Muscle of leg (tissue), 11 donors: ENCODE measurements around the gene APLNR. TPM values are rescaled to one million over a fixed set of nuclear protein-coding genes. Genes with fewer than 3 reads are reported as not detected.
A peak's percentile ranks its signal among the peaks of the same experiment; 100 is the strongest.

ENCODE experiments used
- DNase-seq: peaks from one replicate; pipeline ENCODE4 v3.0.0; 2013
- H3K27ac ChIP-seq: one replicate; pipeline ENCODE4 v1.5.1; 2013; ENCODE audit warnings: mild to moderate bottlenecking, low read length, control low read depth
- H3K27me3 ChIP-seq: one replicate; pipeline ENCODE4 v1.6.1; 2013; ENCODE audit warnings: low read length; ENCODE audit not compliant: control insufficient read depth, insufficient read depth
- H3K36me3 ChIP-seq: one replicate; pipeline ENCODE4 v1.6.1; 2013; ENCODE audit warnings: low read length; ENCODE audit not compliant: control insufficient read depth, insufficient read depth
- H3K4me1 ChIP-seq: one replicate; pipeline ENCODE4 v1.6.1; 2013; ENCODE audit warnings: low read length; ENCODE audit not compliant: control insufficient read depth, insufficient read depth
- H3K4me3 ChIP-seq: one replicate; pipeline ENCODE4 v1.5.1; 2013; ENCODE audit warnings: low read length, control low read depth
- H3K9me3 ChIP-seq: replicated peaks from 2 replicates; pipeline ENCODE4 v1.6.1; 2013; ENCODE audit warnings: low read depth, low read length; ENCODE audit not compliant: control insufficient read depth
- WGBS: methylation state at CpG from one replicate; pipeline ENCODE4 v1.1.5; 2013; ENCODE audit warnings: missing lambda C conversion rate; ENCODE audit not compliant: insufficient coverage; 5-methylcytosine and 5-hydroxymethylcytosine counted together
- polyA plus RNA-seq, 8 donors: library from polyadenylated mRNA; unstranded; fragments of 120-200 nt; gene quantifications; one replicate each; pipeline versions ENCODE4 v1.2.1 to v1.2.3, GENCODE V29; 2013; ENCODE audit warnings: inconsistent platforms in 1 of 8, low replicate concordance in 1 of 8; ENCODE audit not compliant: insufficient read length in 8 of 8, insufficient read depth in 1 of 8
- total RNA-seq: library from RNA; stranded (reverse); fragments of 120-200 nt; gene quantifications from one replicate; pipeline ENCODE4 v1.2.4, GENCODE V29; 2013

APLNR gene
- total and polyA plus RNA-seq, 9 donors, result 43.2 to 113 (median 94.1) TPM

- H3K27ac ChIP-seq, result peak overlapping the region; percentile 53
- 38% methylated on average over 1 of the region's 3 CpGs for WGBS
- peaks cover 9% of the 10 kb centered on the region for H3K9me3 ChIP-seq
- peaks cover 19% of the 10 kb centered on the region for H3K4me1 ChIP-seq
- H3K4me3 ChIP-seq, result no peak overlapping the region
- no peaks in the 10 kb centered on the region for H3K27me3 ChIP-seq
- no peaks in the 10 kb centered on the region for H3K36me3 ChIP-seq
- no peak for DNase-seq
Measured at GRCh38 chr11:57276169-57276970, 39.3 kb upstream of the APLNR start.

GRCh38 chr11:57275582-57275981 is 38.5 kb upstream of the APLNR start:
- no peaks in the 10 kb centered on the region for H3K27me3 ChIP-seq
- 50% methylated on average over 2 of the region's 3 CpGs for WGBS
- peaks cover 19% of the 10 kb centered on the region for H3K4me1 ChIP-seq
- peaks cover 9% of the 10 kb centered on the region for H3K9me3 ChIP-seq
- no peak overlapping the region for H3K4me3 ChIP-seq
- no peak for DNase-seq
- H3K27ac ChIP-seq, result peak overlapping the region; percentile 57
- H3K36me3 ChIP-seq, result no peaks in the 10 kb centered on the region

- Histone ChIP-seq H3K27ac (peak overlapping the region; percentile 57), H3K4me1 (peaks cover 21% of the 10 kb centered on the region), H3K4me3 (no peak overlapping the region), H3K27me3 (no peaks in the 10 kb centered on the region), H3K9me3 (peaks cover 9% of the 10 kb centered on the region), H3K36me3 (no peaks in the 10 kb centered on the region)
- DNase-seq, result no peak
- whole genome bisulfite sequencing, result no CpG with 5 or more reads among the region's 1 CpG
Measured at GRCh38 chr11:57274904-57275498, 38.0 kb upstream of the APLNR start.

GRCh38 chr11:57273448-57274058 is 36.5 kb upstream of the APLNR start:
- Histone ChIP-seq H3K4me1 (peaks cover 27% of the 10 kb centered on the region), H3K27me3 (no peaks in the 10 kb centered on the region), H3K9me3 (peaks cover 9% of the 10 kb centered on the region), H3K36me3 (no peaks in the 10 kb centered on the region), H3K4me3 (no peak overlapping the region), H3K27ac (no peak overlapping the region)
- WGBS, result 87% methylated on average over 4 of the region's 4 CpGs
- DNase-seq, result no peak

GRCh38 chr11:57269571-57270021 is 32.5 kb upstream of the APLNR start:
- peak overlapping the region; percentile 38 for H3K27ac ChIP-seq
- WGBS, result 57% methylated on average over 1 of the region's 3 CpGs

GRCh38 chr11:57266157-57266556 is 29.1 kb upstream of the APLNR start:
- Histone ChIP-seq H3K36me3 (no peaks in the 10 kb centered on the region), H3K4me1 (peaks cover 8% of the 10 kb centered on the region), H3K27ac (no peak overlapping the region), H3K27me3 (no peaks in the 10 kb centered on the region), H3K9me3 (no peaks in the 10 kb centered on the region), H3K4me3 (no peak overlapping the region)
- DNase-seq, result no peak

More at GRCh38 chr11:57269571-57270021, 32.5 kb upstream of the APLNR start:
- Histone ChIP-seq H3K27me3 (no peaks in the 10 kb centered on the region), H3K36me3 (no peaks in the 10 kb centered on the region), H3K9me3 (peaks cover 9% of the 10 kb centered on the region), H3K4me1 (peaks cover 8% of the 10 kb centered on the region), H3K4me3 (no peak overlapping the region)
- no peak for DNase-seq

- peaks cover 2% of the 10 kb centered on the region for H3K9me3 ChIP-seq
- 90% methylated on average over 2 of the region's 7 CpGs for WGBS
- no peaks in the 10 kb centered on the region for H3K4me1 ChIP-seq
- H3K27me3 ChIP-seq, result no peaks in the 10 kb centered on the region
- no peaks in the 10 kb centered on the region for H3K36me3 ChIP-seq
- no peak overlapping the region for H3K27ac ChIP-seq
- no peak for DNase-seq
- no peak overlapping the region for H3K4me3 ChIP-seq
Measured at GRCh38 chr11:57263351-57263750, 26.3 kb upstream of the APLNR start.

GRCh38 chr11:57262157-57262556 is 25.1 kb upstream of the APLNR start:
- peaks cover 2% of the 10 kb centered on the region for H3K9me3 ChIP-seq
- DNase-seq, result no peak
- H3K27me3 ChIP-seq, result no peaks in the 10 kb centered on the region
- H3K36me3 ChIP-seq, result no peaks in the 10 kb centered on the region
- H3K4me3 ChIP-seq, result no peak overlapping the region
- no peaks in the 10 kb centered on the region for H3K4me1 ChIP-seq
- no peak overlapping the region for H3K27ac ChIP-seq
- WGBS, result no CpG with 5 or more reads among the region's 4 CpGs

GRCh38 chr11:57260937-57261783 is 24.1 kb upstream of the APLNR start:
- WGBS, result 26% methylated on average over 3 of the region's 5 CpGs
- Histone ChIP-seq H3K9me3 (peaks cover 4% of the 10 kb centered on the region), H3K4me1 (no peaks in the 10 kb centered on the region), H3K27me3 (no peaks in the 10 kb centered on the region), H3K27ac (peak overlapping the region; percentile 13), H3K36me3 (no peaks in the 10 kb centered on the region), H3K4me3 (no peak overlapping the region)
- no peak for DNase-seq

- H3K4me3 ChIP-seq, result no peak overlapping the region
- H3K4me1 ChIP-seq, result peaks cover 4% of the 10 kb centered on the region
- no peaks in the 10 kb centered on the region for H3K36me3 ChIP-seq
- no peak overlapping the region for H3K27ac ChIP-seq
- H3K9me3 ChIP-seq, result peaks cover 4% of the 10 kb centered on the region
- no peaks in the 10 kb centered on the region for H3K27me3 ChIP-seq
- no peak for DNase-seq
Measured at GRCh38 chr11:57256119-57256518, 19.1 kb upstream of the APLNR start.
